GM21825 (cell line): Measurements from ENCODE around the gene NAXD.
"Not testable (repeated sequence)": the region's sequence is repeated elsewhere in the genome, so short reads cannot be mapped to it uniquely, and the experiment has no call there.

Source experiments
- ATAC-seq: cut with Tn5 transposase; IDR thresholded peaks from one replicate; pipeline ENCODE4 v1.9.1; 2021; ENCODE audit warnings: mild to moderate bottlenecking, moderate library complexity; ENCODE audit not compliant: unreplicated experiment

The NAXD gene

DNA sequence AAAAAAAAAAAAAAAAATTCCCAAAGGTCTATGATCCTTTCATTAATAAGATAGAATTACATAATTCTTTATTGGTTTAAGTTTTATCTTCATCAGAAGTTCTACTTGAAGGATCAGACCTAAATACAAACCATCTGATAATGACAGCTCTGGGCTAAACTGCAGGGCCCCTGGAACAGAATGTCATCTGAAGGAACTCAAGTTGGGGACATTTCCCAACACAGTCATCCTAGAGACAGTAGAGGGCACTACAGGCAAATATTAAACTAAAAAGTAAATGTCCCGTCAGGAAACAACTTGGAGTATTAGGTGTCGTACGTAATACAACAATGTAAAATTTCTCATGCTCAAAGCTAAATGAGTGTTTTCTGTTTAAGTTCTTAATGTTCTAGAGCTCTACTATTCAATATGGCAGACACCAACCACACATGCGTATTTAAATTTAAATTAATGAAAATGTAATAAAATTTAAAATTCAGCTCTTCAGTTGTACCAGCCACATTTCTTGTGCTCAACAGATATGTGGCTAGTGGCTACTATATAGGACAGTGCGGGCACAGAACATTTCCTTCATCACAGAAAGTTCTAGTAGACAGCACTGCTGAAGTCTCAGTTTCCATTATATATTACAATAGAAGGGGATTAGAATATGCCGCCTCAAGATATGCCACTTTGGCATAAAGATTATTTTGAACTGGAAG, 21.8 kb upstream of the NAXD start:
- peak; percentile 82 for ATAC-seq

DNA sequence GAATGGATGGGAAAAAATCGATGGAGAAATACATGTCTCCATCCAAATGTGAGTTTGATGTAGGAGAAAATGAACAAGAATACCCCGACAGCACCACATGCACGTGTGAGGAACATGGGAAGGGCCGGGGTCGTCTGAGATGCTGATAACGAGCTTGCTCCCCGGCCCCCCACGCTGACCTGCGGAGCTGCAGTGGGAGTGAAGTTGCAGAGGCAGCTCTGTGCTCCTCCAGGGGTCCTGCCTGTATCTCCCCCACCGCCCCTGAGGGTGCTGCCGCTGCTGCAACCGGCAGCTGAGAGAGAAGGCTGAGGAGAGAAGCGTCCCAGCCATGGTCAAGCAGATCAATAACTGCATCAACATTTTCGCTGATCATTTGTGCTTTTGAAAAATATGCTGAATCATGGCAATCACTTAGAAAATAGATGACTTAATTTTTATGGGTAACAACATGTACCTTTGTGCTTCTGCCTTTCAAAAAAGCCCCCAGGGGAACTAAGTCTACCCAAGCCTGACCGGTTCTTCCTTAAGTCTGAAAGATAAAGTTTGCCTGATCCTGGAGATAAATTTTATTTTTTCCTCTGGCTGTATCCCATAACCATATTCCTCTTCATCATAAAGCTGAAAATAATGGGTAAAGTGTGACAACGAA, 18.2 kb upstream of the NAXD start:
- ATAC-seq, result no peak

DNA sequence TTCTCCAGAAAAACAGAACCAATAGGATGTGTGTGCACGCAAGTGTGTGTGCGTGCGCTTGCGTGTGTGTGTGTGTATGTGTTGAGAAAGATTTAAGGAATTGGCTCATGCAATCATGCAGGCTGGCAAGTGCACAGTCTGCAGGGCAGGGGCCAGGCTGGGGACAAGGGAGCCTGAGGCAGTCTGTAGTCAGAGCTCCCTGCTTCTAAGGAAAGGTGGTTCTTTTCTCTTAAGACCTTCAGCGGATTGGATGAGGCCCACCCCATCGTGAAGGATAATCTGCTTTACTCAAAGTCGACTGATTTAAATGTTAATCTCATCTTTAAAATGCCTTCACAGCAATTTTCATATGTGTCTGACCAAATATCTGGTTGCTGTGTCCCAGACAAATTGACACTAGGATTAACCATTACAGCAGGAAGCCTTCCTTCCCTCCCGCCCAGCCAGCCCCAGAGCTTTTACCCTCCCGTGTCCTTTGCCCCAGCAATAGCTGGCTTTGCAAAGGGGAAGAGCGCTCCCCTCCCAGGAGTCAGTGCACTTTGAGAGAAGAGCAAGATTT, 15.0 kb upstream of the NAXD start:
- no peak for ATAC-seq

DNA sequence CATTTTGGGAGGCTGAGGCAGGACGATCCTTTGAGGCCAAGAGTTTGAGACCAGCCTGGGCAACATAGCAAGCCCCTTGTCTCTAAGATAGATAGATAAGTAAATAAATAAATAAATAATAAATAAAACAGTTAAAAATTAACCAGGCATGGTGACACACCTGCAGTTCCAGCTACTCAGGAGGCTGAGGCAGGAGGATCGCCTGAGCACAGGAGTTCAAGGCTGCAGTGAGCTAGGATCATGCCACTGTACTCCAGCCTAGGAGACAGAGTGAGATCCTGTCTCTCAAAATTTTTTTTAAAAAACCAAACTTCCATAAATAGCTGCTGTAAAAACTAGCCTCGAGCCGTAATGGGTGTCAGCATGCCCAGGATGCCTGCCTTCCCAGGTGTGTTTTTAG, 14.4 kb upstream of the NAXD start:
- ATAC-seq, result no peak

DNA sequence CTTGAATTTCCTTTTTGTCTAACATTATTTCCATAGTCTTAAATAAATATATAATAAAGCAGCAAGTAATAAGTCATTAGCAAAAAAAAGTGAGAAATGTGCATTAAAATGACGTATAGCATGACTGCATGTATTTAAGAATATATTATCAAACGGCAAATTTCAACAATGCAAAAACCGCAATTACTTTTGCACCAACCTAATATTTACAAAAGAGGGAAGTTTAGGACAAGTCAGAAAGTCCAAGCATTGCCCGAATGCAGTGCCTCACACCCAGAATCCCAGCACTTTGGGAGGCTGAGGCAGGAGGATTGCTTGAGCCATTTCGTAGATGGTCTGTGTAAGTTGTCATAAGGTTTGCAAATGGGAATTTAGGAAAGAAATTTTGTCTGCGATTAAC, 10.2 kb upstream of the NAXD start:
- no peak for ATAC-seq

DNA sequence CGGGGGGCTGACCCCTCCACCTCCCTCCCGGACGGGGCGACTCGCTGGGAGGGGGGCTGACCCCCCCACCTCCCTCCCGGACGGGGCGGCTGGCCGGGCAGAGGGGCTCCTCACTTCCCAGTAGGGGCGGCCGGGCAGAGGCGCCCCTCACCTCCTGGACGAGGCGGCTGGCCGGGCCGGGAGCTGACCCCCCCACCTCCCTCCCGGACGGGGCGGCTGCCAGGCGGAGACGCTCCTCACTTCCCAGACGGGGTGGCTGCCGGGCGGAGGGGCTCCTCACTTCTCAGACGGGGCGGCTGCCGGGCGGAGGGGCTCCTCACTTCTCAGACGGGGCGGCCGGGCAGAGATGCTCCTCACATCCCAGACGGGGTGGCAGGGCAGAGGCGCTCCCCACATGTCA, 9.1 kb upstream of the NAXD start:
- not testable (repeated sequence) for ATAC-seq

DNA sequence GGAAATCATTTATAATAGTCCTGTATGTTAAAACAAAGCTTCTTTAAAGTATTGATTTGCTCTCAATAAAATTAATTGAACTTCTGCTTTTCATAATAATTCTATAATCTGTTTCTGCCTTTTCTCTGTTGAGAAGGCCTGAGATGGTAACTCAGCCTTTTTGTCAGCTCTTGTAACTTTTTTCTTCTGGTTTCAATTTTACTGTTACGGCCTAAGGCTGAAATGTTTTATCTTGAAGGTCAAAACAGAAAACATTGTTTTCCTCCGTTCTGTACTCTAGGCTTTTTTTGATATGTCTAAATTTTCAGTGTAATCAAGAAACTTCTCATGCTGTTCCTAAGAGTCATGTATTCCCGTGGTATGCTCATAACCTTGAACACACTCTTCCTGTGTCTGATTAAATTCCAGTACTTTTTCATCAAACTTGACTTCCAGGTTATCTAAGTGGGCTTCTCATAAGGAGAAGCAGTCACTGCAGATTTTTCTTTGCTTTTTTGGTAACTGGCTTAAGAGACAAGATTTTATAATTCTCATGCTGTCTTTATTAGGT, 7.6 kb upstream of the NAXD start:
- no peak for ATAC-seq

DNA sequence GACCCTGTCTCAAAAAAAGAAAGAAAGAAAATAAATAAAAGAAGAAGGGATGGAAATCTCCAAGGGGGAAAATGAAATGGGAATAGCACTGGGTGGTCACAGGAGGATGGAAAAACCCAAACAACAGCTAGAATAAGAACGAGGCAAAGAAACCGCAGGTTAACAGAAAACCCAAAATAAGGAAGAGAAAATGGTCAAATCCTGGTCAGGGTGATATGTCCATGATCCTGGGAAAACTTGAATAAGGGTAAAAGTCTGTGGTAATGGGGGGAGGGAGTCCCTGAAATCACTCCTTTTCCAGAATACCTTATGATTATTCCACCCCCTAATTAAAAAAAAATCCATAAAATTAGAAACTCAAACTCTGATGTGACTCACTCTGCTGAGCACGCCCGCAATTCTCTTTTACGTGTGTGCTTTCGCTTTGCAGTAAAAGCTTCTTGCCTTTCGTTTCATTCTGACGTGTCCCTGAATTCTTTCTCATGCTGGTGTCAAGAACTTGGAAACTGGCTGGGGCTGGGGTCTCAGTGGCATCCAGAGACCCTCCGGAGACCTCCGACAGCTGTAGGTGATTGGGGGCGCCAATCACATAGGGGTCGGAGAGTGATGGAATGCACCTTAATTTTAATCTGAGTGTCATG, 4.3 kb upstream of the NAXD start:
- no peak for ATAC-seq

DNA sequence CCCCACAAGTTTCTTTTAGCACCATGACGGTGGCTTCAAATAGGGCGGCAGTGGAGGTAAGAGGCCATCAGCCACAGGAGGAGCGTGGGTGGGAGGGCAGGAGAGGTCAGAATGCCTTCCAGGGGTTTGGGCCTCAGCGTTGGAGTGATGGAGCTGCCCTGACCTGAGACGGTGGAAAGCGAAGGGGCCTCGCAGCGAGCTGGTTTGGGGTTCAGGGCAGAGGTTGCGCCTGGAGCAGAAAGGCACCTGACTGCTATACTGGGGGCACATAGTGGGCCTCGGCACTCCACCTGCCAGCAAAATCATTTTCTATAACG, 382 bp upstream of the NAXD start:
- ATAC-seq, result no peak

DNA sequence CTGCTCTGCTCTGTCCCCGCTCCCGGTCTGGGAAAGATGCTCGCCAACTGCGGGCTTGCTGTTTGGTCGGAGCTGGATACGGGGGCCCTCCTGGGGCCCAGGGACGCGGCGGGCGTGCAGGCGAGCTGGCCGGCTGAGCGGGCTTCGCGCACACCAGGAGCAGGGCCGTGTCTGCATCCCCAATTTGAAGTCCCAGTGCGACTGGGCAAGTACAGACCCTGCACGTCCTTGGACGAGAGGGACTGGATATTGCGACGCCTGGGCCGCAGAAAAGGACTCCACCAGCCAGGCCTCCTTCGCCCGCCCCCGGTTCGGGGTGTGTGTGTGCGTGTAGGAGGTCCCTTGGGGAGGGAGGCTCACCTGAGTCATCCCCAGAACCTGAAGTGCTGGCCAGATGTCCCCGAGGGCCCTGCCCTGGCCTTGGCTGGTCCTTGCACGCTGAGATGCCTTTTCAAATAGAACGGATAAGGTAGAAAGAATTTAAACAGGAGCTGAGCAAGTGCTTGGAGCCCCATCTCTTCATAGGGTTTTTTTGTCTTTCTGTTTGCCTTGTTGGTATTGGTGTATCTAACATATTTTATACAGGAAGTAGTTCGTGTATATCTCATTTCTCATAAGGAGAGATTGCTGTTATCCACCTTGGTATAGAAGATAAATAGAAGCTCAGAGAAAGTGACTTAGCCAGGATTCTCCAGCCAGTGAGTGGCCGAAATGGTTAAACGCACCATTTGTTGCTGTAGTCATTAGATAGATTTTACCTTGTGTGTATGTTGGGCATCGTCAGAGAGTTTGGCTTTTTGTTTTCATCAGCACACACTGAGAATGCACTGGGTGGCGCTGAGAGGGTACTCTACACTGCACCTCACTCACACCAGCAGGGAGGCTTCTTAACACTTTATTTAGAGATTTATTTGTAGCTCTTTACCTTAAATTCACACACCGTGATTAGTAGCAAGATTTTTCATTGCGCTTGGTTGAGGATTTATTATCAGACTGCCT, 1.1 kb downstream of the NAXD start:
- ATAC-seq, result peak; percentile 47

DNA sequence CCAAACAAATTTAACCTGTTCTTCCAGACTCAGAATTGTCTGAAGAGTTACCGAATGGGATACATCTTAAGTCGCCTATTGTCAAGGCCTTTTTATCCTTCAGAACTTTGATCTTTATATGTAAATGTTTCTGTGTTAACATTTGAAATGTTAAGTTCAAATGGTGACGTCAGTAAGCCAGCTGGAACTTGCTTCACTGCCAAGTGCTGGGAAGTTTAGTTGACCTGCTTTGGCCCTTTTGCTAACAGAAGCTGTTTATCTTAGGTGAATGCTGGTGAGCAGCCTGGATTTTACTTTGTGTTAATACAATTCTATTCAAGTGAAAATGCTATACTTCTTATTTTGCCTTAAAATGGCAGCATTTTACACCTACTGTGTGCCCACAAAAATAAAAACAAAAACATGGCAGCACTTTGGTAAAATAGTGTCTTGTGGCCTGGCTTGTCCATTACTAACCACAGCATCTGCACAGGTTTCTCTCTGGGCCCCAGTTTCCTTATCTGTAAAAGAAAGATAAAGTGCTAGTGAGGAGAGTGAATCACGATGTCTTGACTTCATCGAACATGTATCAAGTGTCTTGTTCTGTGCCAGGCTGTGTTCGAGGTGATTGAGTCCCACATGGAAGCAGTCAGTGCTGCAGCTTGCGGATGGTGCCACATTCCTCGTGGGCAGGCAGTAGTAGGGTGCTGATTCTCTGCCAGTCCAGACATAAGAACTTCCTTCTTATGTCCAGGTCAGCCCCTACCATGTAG, 2.2 kb downstream of the NAXD start:
- ATAC-seq, result no peak

DNA sequence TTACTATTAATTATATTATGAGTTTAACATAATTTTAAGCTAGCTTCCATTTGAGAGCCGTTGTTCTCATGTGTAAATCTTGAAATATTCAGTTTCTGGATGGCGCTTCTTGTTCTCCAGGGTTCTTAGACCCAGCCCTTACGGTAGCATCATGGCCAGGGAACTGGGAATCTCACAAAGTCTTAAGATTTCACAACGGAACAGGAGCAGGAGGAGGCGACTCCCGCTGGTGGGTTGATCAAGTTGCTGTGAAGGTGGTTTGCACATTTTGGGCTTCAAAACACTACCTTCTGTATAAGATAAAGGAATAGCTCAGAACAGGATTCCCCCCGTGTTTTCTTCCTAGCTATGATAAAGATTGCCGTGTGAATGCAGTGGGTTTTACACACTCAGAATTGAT, 2.8 kb downstream of the NAXD start:
- no peak for ATAC-seq

DNA sequence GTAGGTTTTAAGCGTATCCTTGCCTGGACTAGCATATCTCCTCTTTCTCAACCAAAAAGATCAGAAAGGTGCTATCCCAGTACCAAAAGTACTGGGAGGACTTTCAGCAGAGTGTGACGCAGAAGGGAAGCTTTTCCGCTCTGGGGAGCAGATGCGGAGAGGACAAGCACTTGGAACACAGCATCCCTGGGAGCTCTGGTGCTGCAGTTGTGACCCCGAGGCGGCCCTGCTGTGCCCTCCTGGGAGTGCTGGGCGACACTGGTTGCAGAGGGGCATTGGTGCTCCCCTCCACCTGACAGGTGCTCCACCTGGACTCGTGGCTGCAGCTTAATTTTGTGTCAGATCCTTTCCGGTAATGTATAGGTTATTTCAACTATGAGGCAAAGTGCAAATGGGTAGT, 3.4 kb downstream of the NAXD start:
- ATAC-seq, result no peak

DNA sequence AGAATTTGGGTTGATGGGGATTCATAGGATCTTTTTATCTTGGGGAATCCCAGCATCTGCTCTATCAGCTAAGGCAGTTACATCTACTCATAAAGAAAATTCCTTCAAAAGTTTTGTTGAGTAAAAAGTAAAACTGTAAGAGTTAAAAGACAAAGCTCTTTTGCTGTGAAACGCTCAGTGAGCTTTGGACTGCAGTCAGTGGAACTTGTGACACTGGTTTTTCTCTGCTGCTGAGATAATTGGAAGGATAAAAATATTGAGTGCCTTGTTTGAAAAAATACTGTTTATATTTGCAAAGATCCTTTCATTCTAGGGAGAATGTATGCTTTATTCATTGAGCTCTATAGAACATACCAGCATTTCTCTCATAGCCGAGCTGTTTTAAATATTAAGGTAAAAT, 5.3 kb downstream of the NAXD start:
- ATAC-seq, result no peak

DNA sequence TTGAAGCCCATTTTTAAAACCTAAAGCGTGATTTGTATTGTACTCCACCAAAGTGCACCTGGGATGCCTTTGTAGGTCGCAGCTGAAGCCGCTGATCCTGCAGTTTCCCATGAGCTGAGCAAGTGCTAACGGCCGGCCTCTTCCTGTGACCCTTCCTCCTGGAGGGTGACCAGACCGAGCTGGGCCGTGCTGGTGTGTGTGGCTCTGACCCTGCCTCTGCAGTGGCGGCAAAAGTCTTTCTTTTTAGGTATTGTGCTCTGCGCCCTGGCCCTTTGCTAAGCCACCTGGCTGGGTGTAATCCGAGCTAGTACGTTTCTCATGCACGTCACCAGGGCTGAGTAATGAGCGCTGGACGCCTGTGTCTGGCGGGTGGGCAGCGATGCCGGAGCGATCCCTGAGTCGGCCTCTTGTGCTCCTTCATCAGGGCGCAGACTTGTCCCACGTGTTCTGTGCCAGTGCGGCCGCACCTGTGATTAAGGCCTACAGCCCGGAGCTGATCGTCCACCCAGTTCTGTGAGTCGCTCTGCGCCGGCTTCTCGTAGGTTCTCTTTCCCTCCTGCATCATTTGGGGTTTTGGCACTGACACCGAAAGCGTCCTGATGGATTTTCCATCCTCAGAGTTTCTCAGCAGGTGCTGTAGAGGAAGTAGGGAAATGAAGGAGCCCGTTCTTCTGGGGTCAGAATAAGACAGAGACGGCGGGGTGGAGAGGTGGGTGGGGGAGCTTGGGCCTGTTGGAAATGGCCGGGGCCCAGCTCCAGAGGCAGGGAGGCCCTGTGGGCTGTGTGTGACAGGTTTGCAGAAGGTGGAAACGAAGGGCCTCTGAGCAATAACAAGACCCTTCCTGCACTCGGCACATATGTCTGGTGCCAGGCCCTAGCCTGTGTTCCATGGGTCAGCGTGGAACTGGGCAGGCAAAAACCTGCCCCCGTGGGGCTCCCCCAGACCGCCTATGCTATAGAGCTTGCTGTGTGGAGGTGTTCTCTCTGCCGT, 9.7 kb downstream of the NAXD start:
- no peak for ATAC-seq

DNA sequence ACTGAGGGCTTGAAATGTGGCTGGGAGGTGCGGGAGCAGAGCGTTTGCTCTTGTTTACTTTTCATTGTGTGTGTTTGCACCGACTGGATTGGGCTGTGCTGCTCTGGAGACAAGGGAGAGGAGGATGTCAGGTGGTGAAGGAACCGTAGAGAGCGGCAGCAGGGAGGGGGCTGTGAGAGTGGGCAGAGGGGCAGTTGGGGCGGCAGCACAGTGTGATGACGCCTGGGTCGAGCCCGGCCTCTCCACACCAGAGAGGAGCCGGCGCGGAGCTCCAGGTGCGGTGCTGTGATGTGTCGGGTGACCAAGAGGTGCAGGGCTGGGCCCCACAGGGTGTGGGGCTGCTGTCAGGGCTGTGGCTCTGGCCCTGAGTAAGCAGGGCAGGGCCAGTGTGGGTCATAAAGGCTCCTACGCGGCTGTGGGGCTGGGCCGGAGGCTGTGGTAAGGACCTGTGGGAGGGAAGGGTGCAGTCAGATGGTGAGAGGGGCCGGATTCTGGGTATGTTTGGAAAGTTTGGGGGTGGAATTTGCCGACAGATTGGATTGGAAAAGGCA, 10.5 kb downstream of the NAXD start:
- ATAC-seq, result no peak

DNA sequence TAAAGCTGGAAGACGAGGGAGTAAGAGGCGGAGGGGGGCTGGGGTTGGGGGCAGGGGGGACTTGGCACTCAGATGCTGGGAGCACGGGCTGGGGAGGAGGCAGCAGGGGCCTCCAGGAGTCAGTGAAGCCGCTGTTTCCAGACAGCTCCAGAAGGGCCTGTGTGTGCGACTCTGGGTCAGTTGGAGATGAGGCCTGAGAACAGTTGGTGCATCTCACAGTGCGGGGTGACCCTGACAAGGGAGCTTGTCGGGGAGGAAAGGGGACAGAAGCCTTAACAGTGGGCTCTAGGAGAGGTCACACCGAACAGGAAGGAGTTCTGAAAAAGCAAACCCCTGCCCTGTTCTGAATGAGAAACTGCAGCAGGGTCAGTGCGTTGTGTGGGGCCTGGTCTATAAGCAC, 11.2 kb downstream of the NAXD start:
- ATAC-seq, result no peak

DNA sequence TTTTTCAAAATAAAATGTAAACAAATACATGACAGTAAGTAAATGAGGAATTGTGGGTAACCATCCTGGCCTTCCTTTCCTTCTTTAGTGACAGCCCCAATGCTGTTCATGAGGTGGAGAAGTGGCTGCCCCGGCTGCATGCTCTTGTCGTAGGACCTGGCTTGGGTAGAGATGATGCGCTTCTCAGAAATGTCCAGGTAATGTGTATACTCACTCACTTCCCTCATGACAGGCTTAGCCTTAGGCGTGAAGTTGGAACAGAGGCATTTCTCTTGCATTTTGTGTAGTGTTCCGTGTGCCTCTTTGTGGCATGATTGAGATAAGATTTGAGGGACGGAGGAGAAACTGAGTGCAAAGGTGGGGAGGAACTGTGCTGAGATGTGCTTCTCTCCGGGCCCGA, 12.0 kb downstream of the NAXD start:
- no peak for ATAC-seq
